H9 (cell line): ENCODE measurements around the gene DYNAP. TPM values are rescaled to one million over a fixed set of nuclear protein-coding genes. Genes with fewer than 3 reads are reported as not detected.

Experiments used
- DNase-seq: peaks from one replicate; pipeline ENCODE4 v3.0.0-alpha.2; 2017
- H2AFZ ChIP-seq: one replicate; pipeline ENCODE4 v1.6.1; 2013; ENCODE audit warnings: mild to moderate bottlenecking, low read length, control low read depth, moderate library complexity
- H2AK5ac ChIP-seq: 2 replicates; pipeline ENCODE4 v1.6.1; 2013; ENCODE audit warnings: low read length, control low read depth, mixed read lengths; ENCODE audit not compliant: insufficient read length
- H2BK120ac ChIP-seq: one replicate; pipeline ENCODE4 v1.6.1; 2013; ENCODE audit warnings: low read depth, mild to moderate bottlenecking, low read length, control low read depth, inconsistent platforms; ENCODE audit not compliant: poor library complexity, severe bottlenecking
- H2BK12ac ChIP-seq: 2 replicates; pipeline ENCODE4 v1.6.1; 2013; ENCODE audit warnings: low read length, control low read depth, mixed read lengths, low read depth; ENCODE audit not compliant: insufficient read length
- H2BK15ac ChIP-seq: 2 replicates; pipeline ENCODE4 v1.6.1; 2013; ENCODE audit warnings: low read depth, low read length, control low read depth
- H2BK20ac ChIP-seq: one replicate; pipeline ENCODE4 v1.6.1; 2013; ENCODE audit warnings: low read depth, mild to moderate bottlenecking, low read length, control low read depth, inconsistent platforms; ENCODE audit not compliant: poor library complexity, severe bottlenecking
- H2BK5ac ChIP-seq: 2 replicates; pipeline ENCODE4 v1.6.1; 2013; ENCODE audit warnings: low read length, control low read depth, mixed read lengths; ENCODE audit not compliant: insufficient read length
- H3K14ac ChIP-seq: 2 replicates; pipeline ENCODE4 v1.6.1; 2013; ENCODE audit warnings: low read length, control low read depth; ENCODE audit not compliant: insufficient read depth
- H3K18ac ChIP-seq: 2 replicates; pipeline ENCODE4 v1.6.1; 2013; ENCODE audit warnings: low read depth, mild to moderate bottlenecking, mixed read lengths, low read length, control low read depth; ENCODE audit not compliant: insufficient read length
- H3K23ac ChIP-seq: 2 replicates; pipeline ENCODE4 v1.6.1; 2013; ENCODE audit warnings: low read length, control low read depth, mixed read lengths, low read depth; ENCODE audit not compliant: insufficient read length
- H3K23me2 ChIP-seq: 2 replicates; pipeline ENCODE4 v1.6.1; 2013; ENCODE audit warnings: low read depth, mild to moderate bottlenecking, mixed read lengths, low read length, control low read depth; ENCODE audit not compliant: insufficient read length, poor library complexity, severe bottlenecking
- H3K27ac ChIP-seq: 2 replicates; pipeline ENCODE4 v1.5.1; 2013; ENCODE audit warnings: low read length, control low read depth, mixed read lengths, low read depth; ENCODE audit not compliant: insufficient read length
- H3K27me3 ChIP-seq: 2 replicates; pipeline ENCODE4 v1.6.1; 2013; ENCODE audit warnings: low read length, control low read depth, inconsistent platforms; ENCODE audit not compliant: insufficient read depth
- H3K4ac ChIP-seq: 2 replicates; pipeline ENCODE4 v1.6.1; 2013; ENCODE audit warnings: low read depth, mild to moderate bottlenecking, control low read depth, inconsistent platforms, low read length, moderate library complexity
- H3K4me1 ChIP-seq: 2 replicates; pipeline ENCODE4 v1.6.1; 2013; ENCODE audit warnings: low read length, control low read depth, inconsistent platforms; ENCODE audit not compliant: insufficient read depth
- H3K4me2 ChIP-seq: 2 replicates; pipeline ENCODE4 v1.6.1; 2013; ENCODE audit warnings: low read length, control low read depth, mixed read lengths; ENCODE audit not compliant: insufficient read length, insufficient read depth
- H3K56ac ChIP-seq: 2 replicates; pipeline ENCODE4 v1.6.1; 2013; ENCODE audit warnings: low read depth, mild to moderate bottlenecking, mixed read lengths, low read length, control low read depth; ENCODE audit not compliant: insufficient read length
- H3K79me1 ChIP-seq: 2 replicates; pipeline ENCODE4 v1.6.1; 2013; ENCODE audit warnings: low read depth, mild to moderate bottlenecking, moderate library complexity, low read length, control low read depth, inconsistent platforms; ENCODE audit not compliant: insufficient read depth, poor library complexity, severe bottlenecking
- H3K79me2 ChIP-seq: 2 replicates; pipeline ENCODE4 v1.6.1; 2013; ENCODE audit warnings: low read length, control low read depth, inconsistent platforms; ENCODE audit not compliant: insufficient read depth
- H3K9ac ChIP-seq: 2 replicates; pipeline ENCODE4 v1.6.1; 2013; ENCODE audit warnings: low read length, control low read depth, mixed read lengths; ENCODE audit not compliant: insufficient read length; ENCODE audit errors: extremely low read depth
- H3K9me3 ChIP-seq: one replicate; pipeline ENCODE4 v1.6.1; 2013; ENCODE audit warnings: low read depth, low read length, inconsistent platforms; ENCODE audit not compliant: control insufficient read depth
- H3T11ph ChIP-seq: one replicate; pipeline ENCODE4 v1.6.1; 2013; ENCODE audit warnings: mild to moderate bottlenecking, low read length, control low read depth, inconsistent platforms
- H4K20me1 ChIP-seq: one replicate; pipeline ENCODE4 v1.6.1; 2013; ENCODE audit not compliant: control insufficient read depth, insufficient read length, insufficient read depth
- H4K5ac ChIP-seq: 2 replicates; pipeline ENCODE4 v1.6.1; 2013; ENCODE audit warnings: low read depth, mild to moderate bottlenecking, mixed read lengths, low read length, control low read depth; ENCODE audit not compliant: insufficient read length
- H4K8ac ChIP-seq: replicated peaks from 2 replicates; pipeline ENCODE4 v1.6.1; 2013; ENCODE audit warnings: low read length, control low read depth, mixed read lengths, low read depth; ENCODE audit not compliant: insufficient read length
- H4K91ac ChIP-seq: 2 replicates; pipeline ENCODE4 v1.6.1; 2013; ENCODE audit warnings: low read depth, mild to moderate bottlenecking, moderate library complexity, mixed read lengths, low read length, control low read depth; ENCODE audit not compliant: insufficient read length
- H3K27ac Mint-ChIP-seq, 3 experiments: 2 replicates in 2 of 3; 3 replicates in 1 of 3; pipeline ENCODE4 v1.8.0; 2020 to 2021; ENCODE audit warnings: mixed read lengths in 3 of 3, mild to moderate bottlenecking in 1 of 3, moderate library complexity in 1 of 3
- H3K27me3 Mint-ChIP-seq: 2 replicates; pipeline ENCODE4 v1.8.0; 2021; ENCODE audit warnings: low read depth, mild to moderate bottlenecking, moderate library complexity, mixed read lengths
- H3K36me3 Mint-ChIP-seq, 3 experiments: 2 replicates in 2 of 3; 3 replicates in 1 of 3; pipeline ENCODE4 v1.8.0; 2020 to 2021; ENCODE audit warnings: low read depth in 3 of 3, mixed read lengths in 3 of 3; ENCODE audit not compliant: insufficient read depth in 1 of 3
- H3K4me1 Mint-ChIP-seq, 2 experiments: 2 replicates each; pipeline ENCODE4 v1.8.0; 2020; ENCODE audit warnings: mixed read lengths in 2 of 2
- H3K4me3 Mint-ChIP-seq, 2 experiments: 2 replicates in 1 of 2; 3 replicates in 1 of 2; pipeline ENCODE4 v1.8.0; 2020 to 2021; ENCODE audit warnings: mild to moderate bottlenecking in 2 of 2, mixed read lengths in 2 of 2, moderate library complexity in 1 of 2
- H3K9me3 Mint-ChIP-seq, 2 experiments: 2 replicates in 1 of 2; 3 replicates in 1 of 2; pipeline ENCODE4 v1.8.0; 2020; ENCODE audit warnings: mild to moderate bottlenecking in 2 of 2, mixed read lengths in 2 of 2, moderate library complexity in 1 of 2
- CTCF ChIP-seq: fragments of 200-600 bp; sonication (generic); conservative IDR thresholded peaks from 3 replicates; pipeline ENCODE4 v1.8.0; 2021; ENCODE audit warnings: antibody characterized with exemption, mild to moderate bottlenecking
- WGBS: extraction: QIAGEN DNeasy Blood & Tissue Kit; methylation state at CpG from one replicate; pipeline ENCODE4 v1.1.7; 2013; ENCODE audit warnings: missing lambda C conversion rate, low lambda C conversion rate, mixed read lengths; ENCODE audit not compliant: insufficient read length; ENCODE audit errors: extremely low coverage; 5-methylcytosine and 5-hydroxymethylcytosine counted together
- total RNA-seq: library from RNA; stranded (reverse); gene quantifications from 2 replicates; pipeline ENCODE4 v1.2.1, GENCODE V29; 2021

DYNAP gene
- total RNA-seq, 1 experiment from 2014 or later = 2.5 TPM

GRCh38 chr18:54558609-54559585 lies 32.1 kb upstream of the DYNAP start:
- Histone ChIP-seq H3T11ph (no peak overlapping the region), H3K23ac (no peak overlapping the region), H2BK120ac (no peak overlapping the region), H3K9ac (no peak overlapping the region), H3K56ac (no peak overlapping the region), H3K4me1 (no peaks in the 10 kb centered on the region; the same call in 1 of the 2 replicates), H3K79me1 (no peaks in the 10 kb centered on the region), H4K8ac (no peak overlapping the region), H2AFZ (no peak overlapping the region), H2BK5ac (no peak overlapping the region), H4K20me1 (no peaks in the 10 kb centered on the region), H2BK20ac (no peak overlapping the region), H2AK5ac (no peak overlapping the region), H3K4me2 (no peak overlapping the region), H4K5ac (no peak overlapping the region), H3K79me2 (no peaks in the 10 kb centered on the region), H2BK12ac (no peak overlapping the region), H3K27ac (no peak overlapping the region), H3K27me3 (no peaks in the 10 kb centered on the region), H2BK15ac (no peak overlapping the region), H3K9me3 (no peaks in the 10 kb centered on the region), H4K91ac (no peak overlapping the region), H3K23me2 (no peaks in the 10 kb centered on the region), H3K18ac (no peak overlapping the region), H3K14ac (no peak overlapping the region), H3K4ac (no peak overlapping the region)
- no peaks in the 10 kb centered on the region for H3K27me3 Mint-ChIP-seq
- peak; percentile 82 for TF ChIP-seq CTCF
- WGBS = no CpG with 5 or more reads among the region's 3 CpGs
- no peak overlapping the region for H3K4me3 Mint-ChIP-seq
- H3K27ac Mint-ChIP-seq = no peak overlapping the region; a peak in 1 of 7 replicates
- peaks cover 12 to 31% (median 19%) of the 10 kb centered on the region in 3 experiments for H3K36me3 Mint-ChIP-seq
- H3K4me1 Mint-ChIP-seq = peaks cover 13 to 16% of the 10 kb centered on the region in 2 experiments
- DNase-seq = no peak
- peaks cover 13 to 18% of the 10 kb centered on the region in 2 experiments for H3K9me3 Mint-ChIP-seq
